ENCODE measurements around the gene MIGA1.

Gene MIGA1

GRCh38 chr1:77866296-77866695, 86.8 kb downstream of the MIGA1 start:
- TF ChIP-seq MAX (IDR thresholded peaks at IDR 0.05; ENCODE audit: low read depth, low read length) (no peak), POLR2A (IDR thresholded peaks at IDR 0.05; ENCODE audit: extremely low read depth, insufficient read length) (no peak), MYC (IDR thresholded peaks at IDR 0.05; ENCODE audit: low read depth, low read length) (no peak), CTCF (IDR thresholded peaks at IDR 0.05; ENCODE audit: low read depth, low read length) (no peak)
- DNase-seq (ENCODE audit: low read depth): no peak
- no peak overlapping the region for H3K4me3 ChIP-seq (ENCODE audit: low read depth, low read length)

GRCh38 chr1:77872645-77873044, 93.2 kb downstream of the MIGA1 start:
- DNase-seq (ENCODE audit: low read depth): no peak
- H3K4me3 ChIP-seq (ENCODE audit: low read depth, low read length): no peak overlapping the region
- TF ChIP-seq MAX (IDR thresholded peaks at IDR 0.05; ENCODE audit: low read depth, low read length) (no peak), CTCF (IDR thresholded peaks at IDR 0.05; ENCODE audit: low read depth, low read length) (no peak)

GRCh38 chr1:77873461-77873860, 94.0 kb downstream of the MIGA1 start:
- no peak for DNase-seq (ENCODE audit: low read depth)
- TF ChIP-seq MYC (IDR thresholded peaks at IDR 0.05; ENCODE audit: low read depth, low read length) (no peak), POLR2A (IDR thresholded peaks at IDR 0.05; ENCODE audit: extremely low read depth, insufficient read length) (no peak), MAX (IDR thresholded peaks at IDR 0.05; ENCODE audit: low read depth, low read length) (no peak), CTCF (IDR thresholded peaks at IDR 0.05; ENCODE audit: low read depth, low read length) (no peak)
- no peak overlapping the region for H3K4me3 ChIP-seq (ENCODE audit: low read depth, low read length)

GRCh38 chr1:77874804-77875445, 95.5 kb downstream of the MIGA1 start:
- H3K4me3 ChIP-seq (ENCODE audit: low read depth, low read length): no peak overlapping the region
- DNase-seq (ENCODE audit: low read depth): no peak
- TF ChIP-seq POLR2A (IDR thresholded peaks at IDR 0.05; ENCODE audit: extremely low read depth, insufficient read length) (no peak), CTCF (IDR thresholded peaks at IDR 0.05; ENCODE audit: low read depth, low read length) (no peak), MYC (IDR thresholded peaks at IDR 0.05; ENCODE audit: low read depth, low read length) (no peak), MAX (IDR thresholded peaks at IDR 0.05; ENCODE audit: low read depth, low read length) (no peak)

GRCh38 chr1:77876884-77877283, 97.4 kb downstream of the MIGA1 start:
- TF ChIP-seq CTCF (IDR thresholded peaks at IDR 0.05; ENCODE audit: low read depth, low read length): no peak
- TF ChIP-seq POLR2A (IDR thresholded peaks at IDR 0.05; ENCODE audit: extremely low read depth, insufficient read length): no peak
- TF ChIP-seq MYC (IDR thresholded peaks at IDR 0.05; ENCODE audit: low read depth, low read length): no peak
- no peak for TF ChIP-seq MAX (IDR thresholded peaks at IDR 0.05; ENCODE audit: low read depth, low read length)
- H3K4me3 ChIP-seq (ENCODE audit: low read depth, low read length): no peak overlapping the region
- DNase-seq (ENCODE audit: low read depth): no peak
